ENCODE data around the gene EFR3B.
"Not testable (repeated sequence)": the region's sequence is repeated elsewhere in the genome, so short reads cannot be mapped to it uniquely, and the experiment has no call there.

The EFR3B gene

GRCh38 chr2:25145803-25146202 lies 103.9 kb downstream of the EFR3B start:
- no peak for DNase-seq

GRCh38 chr2:25146896-25147295 lies 105.0 kb downstream of the EFR3B start:
- DNase-seq, result no peak

GRCh38 chr2:25149646-25150045 lies 107.8 kb downstream of the EFR3B start:
- DNase-seq, result no peak

GRCh38 chr2:25150993-25151392 lies 109.1 kb downstream of the EFR3B start:
- not testable (repeated sequence) for DNase-seq

- DNase-seq, result peak in 2 of 51 donors; percentile 15 to 42
Observed at GRCh38 chr2:25151718-25152117, 109.8 kb downstream of the EFR3B start.

- DNase-seq, result no peak
Observed at GRCh38 chr2:25155401-25155800, 113.5 kb downstream of the EFR3B start.

- DNase-seq, result no peak
Observed at GRCh38 chr2:25158096-25158852, 116.4 kb downstream of the EFR3B start.

- no peak for DNase-seq
Observed at GRCh38 chr2:25159949-25160348, 118.1 kb downstream of the EFR3B start.

GRCh38 chr2:25160376-25160775 lies 118.5 kb downstream of the EFR3B start:
- no peak for DNase-seq

GRCh38 chr2:25161055-25161781 lies 119.3 kb downstream of the EFR3B start:
- DNase-seq, result peak in 22 of 51 donors; percentile 3 to 46 (median 14)

GRCh38 chr2:25162061-25162460 lies 120.2 kb downstream of the EFR3B start:
- not testable (repeated sequence) for DNase-seq

GRCh38 chr2:25164561-25164960 lies 122.7 kb downstream of the EFR3B start:
- no peak for DNase-seq

GRCh38 chr2:25165992-25166875 lies 124.4 kb downstream of the EFR3B start:
- DNase-seq, result peak in 15 of 51 donors; percentile 5 to 39 (median 18)

- DNase-seq, result no peak
Observed at GRCh38 chr2:25168256-25169072, 126.6 kb downstream of the EFR3B start, which contains the start of gene POMC. Gene POMC, minus strand, starts transcription at chr2:25168580. Its CDS starts 3,808 bp downstream, at chr2:25164772.

GRCh38 chr2:25169073-25169470 lies 127.2 kb downstream of the EFR3B start:
- DNase-seq, result no peak

GRCh38 chr2:25170888-25171287 lies 129.0 kb downstream of the EFR3B start:
- no peak for DNase-seq

- no peak for DNase-seq
Observed at GRCh38 chr2:25173719-25174118, 131.8 kb downstream of the EFR3B start.

GRCh38 chr2:25174192-25174861 lies 132.5 kb downstream of the EFR3B start:
- no peak for DNase-seq

GRCh38 chr2:25176138-25176537 lies 134.3 kb downstream of the EFR3B start:
- no peak for DNase-seq

GRCh38 chr2:25176541-25177181 lies 134.8 kb downstream of the EFR3B start:
- no peak for DNase-seq
